ENCODE measurements around the gene RBMS3. TPM values are rescaled to one million over a fixed set of nuclear protein-coding genes. Genes with fewer than 3 reads are reported as not detected.

The RBMS3 gene
- total RNA-seq, 1 experiment from 2014 or later: 0.42 TPM

DNA sequence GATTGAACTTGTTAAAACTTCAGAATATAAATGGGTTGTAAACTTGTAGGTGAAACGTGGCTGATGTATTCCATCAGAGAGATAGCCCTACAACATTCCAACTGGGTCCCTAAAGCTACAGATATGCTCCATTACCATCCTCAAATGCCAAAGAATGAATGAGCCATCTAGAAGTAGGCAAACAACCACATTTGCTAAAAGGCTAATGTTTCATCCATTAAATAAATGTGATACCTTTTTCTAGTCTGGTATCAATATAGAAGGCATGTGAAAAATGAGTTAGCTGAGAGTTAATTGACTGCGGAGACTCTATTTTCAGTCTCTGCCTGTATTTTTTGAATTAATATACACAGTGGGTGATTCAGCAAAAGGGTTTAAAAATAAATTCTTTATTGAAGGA, 203.8 kb downstream of the RBMS3 start:
- H3K27ac ChIP-seq (ENCODE audit: low read depth, low read length): no peak overlapping the region
- RAD21 ChIA-PET (ENCODE audit: low non-redundant PET in 1 of 2, low total read pairs in 2 of 2, uncharacterized antibody in 2 of 2, unreplicated experiment in 2 of 2): no interaction called here
- ATAC-seq (no peak), DNase-seq (ENCODE audit: low read depth, low spot score) (no peak)
- H3K4me3 ChIP-seq (replicated peaks in 1 of 2; ENCODE audit: low read depth in 1 of 2, low read length in 2 of 2): no peak overlapping the region
- no peaks in the 10 kb centered on the region for H3K27me3 ChIP-seq (ENCODE audit: insufficient read depth, low read length)
- no peaks in the 10 kb centered on the region for H3K79me2 ChIP-seq (ENCODE audit: insufficient read depth, low read length)
- intact Hi-C loops (cut with micrococcal nuclease): no loop called here
- no peak overlapping the region for H3K9ac ChIP-seq (ENCODE audit: low read length)
- H3K9me3 ChIP-seq (ENCODE audit: control insufficient read depth in 1 of 2, insufficient read depth in 1 of 2, low read depth in 1 of 2, low read length in 2 of 2): no peaks in the 10 kb centered on the region
- no peak for TF ChIP-seq SP1 (IDR thresholded peaks at IDR 0.05; ENCODE audit: low read depth)
- no peaks in the 10 kb centered on the region for H3K9me2 ChIP-seq (ENCODE audit: insufficient read depth)
- H3K4me1 ChIP-seq (ENCODE audit: control insufficient read depth in 1 of 2, insufficient read depth in 2 of 2, low read length in 2 of 2): no peaks in the 10 kb centered on the region
- no peak overlapping the region for H2AFZ ChIP-seq (ENCODE audit: low read depth, low read length, poor library complexity, severe bottlenecking)
- POLR2A ChIA-PET: no interaction called here
- H3K4me2 ChIP-seq (ENCODE audit: low read length): no peak overlapping the region
- CTCF ChIA-PET: no interaction called here
- no TSS peak for BruUV-seq (replicated peaks)
- no peaks in the 10 kb centered on the region for H3K36me3 ChIP-seq (ENCODE audit: control insufficient read depth in 1 of 2, insufficient read depth in 2 of 2, low read length in 2 of 2)
- no peaks in the 10 kb centered on the region for H4K20me1 ChIP-seq (ENCODE audit: insufficient read depth)

DNA sequence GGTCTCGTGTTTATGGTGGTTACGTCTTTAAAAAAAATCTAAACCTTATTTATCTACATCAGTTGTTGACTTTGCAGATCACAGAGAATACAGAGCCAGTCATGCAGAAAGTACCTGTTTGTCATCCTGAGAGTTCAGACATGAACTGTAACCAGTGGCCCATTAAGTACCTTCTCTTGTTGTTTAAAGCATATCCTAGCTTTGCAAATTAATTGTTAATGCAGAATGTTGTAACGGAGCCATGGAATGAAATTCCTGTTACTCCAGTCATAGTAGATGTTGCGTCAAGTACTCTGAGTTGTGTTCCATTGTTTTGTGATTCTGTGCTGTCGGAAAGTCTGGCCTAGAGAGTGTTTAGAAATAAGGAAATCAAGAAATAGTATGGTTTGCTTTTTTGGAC, 205.2 kb downstream of the RBMS3 start:
- no peak overlapping the region for H3K27ac ChIP-seq (ENCODE audit: low read depth, low read length)
- no peaks in the 10 kb centered on the region for H3K4me1 ChIP-seq (ENCODE audit: control insufficient read depth in 1 of 2, insufficient read depth in 2 of 2, low read length in 2 of 2)
- H3K4me2 ChIP-seq (ENCODE audit: low read length): no peak overlapping the region
- no peaks in the 10 kb centered on the region for H3K27me3 ChIP-seq (ENCODE audit: insufficient read depth, low read length)
- no peaks in the 10 kb centered on the region for H3K36me3 ChIP-seq (ENCODE audit: control insufficient read depth in 1 of 2, insufficient read depth in 2 of 2, low read length in 2 of 2)
- no peaks in the 10 kb centered on the region for H3K9me3 ChIP-seq (ENCODE audit: control insufficient read depth in 1 of 2, insufficient read depth in 1 of 2, low read depth in 1 of 2, low read length in 2 of 2)
- H3K9me2 ChIP-seq (ENCODE audit: insufficient read depth): no peaks in the 10 kb centered on the region
- no peak overlapping the region for H2AFZ ChIP-seq (ENCODE audit: low read depth, low read length, poor library complexity, severe bottlenecking)
- intact Hi-C loops (cut with micrococcal nuclease): no loop called here
- POLR2A ChIA-PET: no interaction called here
- no peaks in the 10 kb centered on the region for H4K20me1 ChIP-seq (ENCODE audit: insufficient read depth)
- H3K79me2 ChIP-seq (ENCODE audit: insufficient read depth, low read length): no peaks in the 10 kb centered on the region
- TF ChIP-seq SP1 (IDR thresholded peaks at IDR 0.05; ENCODE audit: low read depth) (no peak), POLR2AphosphoS5 (IDR thresholded peaks at IDR 0.05; ENCODE audit: low read depth, low read length) (no peak), TCF7L2 (IDR thresholded peaks at IDR 0.05; ENCODE audit: borderline replicate concordance, extremely low read depth, insufficient read depth, insufficient read length) (no peak)
- BruUV-seq (replicated peaks): no TSS peak
- ATAC-seq (no peak), DNase-seq (ENCODE audit: low read depth, low spot score) (no peak)
- H3K9ac ChIP-seq (ENCODE audit: low read length): no peak overlapping the region
- H3K4me3 ChIP-seq (replicated peaks in 1 of 2; ENCODE audit: low read depth in 1 of 2, low read length in 2 of 2): no peak overlapping the region
- RAD21 ChIA-PET (ENCODE audit: low non-redundant PET in 1 of 2, low total read pairs in 2 of 2, uncharacterized antibody in 2 of 2, unreplicated experiment in 2 of 2): no interaction called here
- CTCF ChIA-PET: no interaction called here

DNA sequence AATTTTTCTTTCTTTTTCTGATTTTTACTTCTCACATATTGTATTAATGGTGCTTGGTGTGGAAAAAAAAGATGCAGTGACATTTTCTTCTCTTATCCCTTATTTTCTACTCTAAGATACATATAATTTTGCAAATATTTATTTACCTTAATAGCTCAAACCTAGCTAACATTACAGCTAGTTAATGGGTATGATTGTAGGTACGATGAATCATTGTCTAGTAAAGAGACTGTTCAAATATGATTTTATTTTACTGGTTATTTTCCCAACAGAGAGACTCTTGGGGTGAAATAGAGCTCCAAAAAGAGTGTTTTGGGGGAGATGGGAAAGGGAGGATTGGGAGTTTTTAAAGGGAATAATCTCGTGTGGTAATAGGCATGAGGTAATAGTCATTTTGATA, 206.0 kb downstream of the RBMS3 start:
- Histone ChIP-seq H3K9me2 (ENCODE audit: insufficient read depth) (no peaks in the 10 kb centered on the region), H2AFZ (ENCODE audit: low read depth, low read length, poor library complexity, severe bottlenecking) (no peak overlapping the region), H3K27ac (ENCODE audit: low read depth, low read length) (no peak overlapping the region), H4K20me1 (ENCODE audit: insufficient read depth) (no peaks in the 10 kb centered on the region), H3K4me3 (replicated peaks in 1 of 2; ENCODE audit: low read depth in 1 of 2, low read length in 2 of 2) (no peak overlapping the region), H3K9me3 (ENCODE audit: control insufficient read depth in 1 of 2, insufficient read depth in 1 of 2, low read depth in 1 of 2, low read length in 2 of 2) (no peaks in the 10 kb centered on the region), H3K79me2 (ENCODE audit: insufficient read depth, low read length) (no peaks in the 10 kb centered on the region), H3K4me1 (ENCODE audit: control insufficient read depth in 1 of 2, insufficient read depth in 2 of 2, low read length in 2 of 2) (no peaks in the 10 kb centered on the region), H3K36me3 (ENCODE audit: control insufficient read depth in 1 of 2, insufficient read depth in 2 of 2, low read length in 2 of 2) (no peaks in the 10 kb centered on the region), H3K4me2 (ENCODE audit: low read length) (no peak overlapping the region), H3K9ac (ENCODE audit: low read length) (no peak overlapping the region), H3K27me3 (ENCODE audit: insufficient read depth, low read length) (no peaks in the 10 kb centered on the region)
- ChIA-PET CTCF (no interaction called here), RAD21 (ENCODE audit: low non-redundant PET in 1 of 2, low total read pairs in 2 of 2, uncharacterized antibody in 2 of 2, unreplicated experiment in 2 of 2) (no interaction called here), POLR2A (no interaction called here)
- ATAC-seq: no peak
- BruUV-seq (replicated peaks): no TSS peak
- intact Hi-C loops (cut with micrococcal nuclease): no loop called here
- no peak for DNase-seq (ENCODE audit: low read depth, low spot score)
- TF ChIP-seq EGR1 (IDR thresholded peaks at IDR 0.05; ENCODE audit: low read depth) (no peak), CEBPB (IDR thresholded peaks at IDR 0.05; ENCODE audit: low read depth) (no peak), EZH2 (IDR thresholded peaks at IDR 0.05) (no peak), SP1 (IDR thresholded peaks at IDR 0.05; ENCODE audit: low read depth) (no peak), SRF (IDR thresholded peaks at IDR 0.05; ENCODE audit: low read depth) (no peak), POLR2A (IDR thresholded peaks at IDR 0.05; ENCODE audit: borderline replicate concordance, extremely low read depth, insufficient read depth, insufficient read length) (no peak), EZH2phosphoT487 (IDR thresholded peaks at IDR 0.05; ENCODE audit: borderline replicate concordance) (no peak), TCF7L2 (IDR thresholded peaks at IDR 0.05; ENCODE audit: borderline replicate concordance, extremely low read depth, insufficient read depth, insufficient read length) (no peak), JUND (IDR thresholded peaks at IDR 0.05) (no peak), RAD21 (IDR thresholded peaks at IDR 0.05; ENCODE audit: low read depth) (no peak)
- TF ChIP-seq, protein P1, sequence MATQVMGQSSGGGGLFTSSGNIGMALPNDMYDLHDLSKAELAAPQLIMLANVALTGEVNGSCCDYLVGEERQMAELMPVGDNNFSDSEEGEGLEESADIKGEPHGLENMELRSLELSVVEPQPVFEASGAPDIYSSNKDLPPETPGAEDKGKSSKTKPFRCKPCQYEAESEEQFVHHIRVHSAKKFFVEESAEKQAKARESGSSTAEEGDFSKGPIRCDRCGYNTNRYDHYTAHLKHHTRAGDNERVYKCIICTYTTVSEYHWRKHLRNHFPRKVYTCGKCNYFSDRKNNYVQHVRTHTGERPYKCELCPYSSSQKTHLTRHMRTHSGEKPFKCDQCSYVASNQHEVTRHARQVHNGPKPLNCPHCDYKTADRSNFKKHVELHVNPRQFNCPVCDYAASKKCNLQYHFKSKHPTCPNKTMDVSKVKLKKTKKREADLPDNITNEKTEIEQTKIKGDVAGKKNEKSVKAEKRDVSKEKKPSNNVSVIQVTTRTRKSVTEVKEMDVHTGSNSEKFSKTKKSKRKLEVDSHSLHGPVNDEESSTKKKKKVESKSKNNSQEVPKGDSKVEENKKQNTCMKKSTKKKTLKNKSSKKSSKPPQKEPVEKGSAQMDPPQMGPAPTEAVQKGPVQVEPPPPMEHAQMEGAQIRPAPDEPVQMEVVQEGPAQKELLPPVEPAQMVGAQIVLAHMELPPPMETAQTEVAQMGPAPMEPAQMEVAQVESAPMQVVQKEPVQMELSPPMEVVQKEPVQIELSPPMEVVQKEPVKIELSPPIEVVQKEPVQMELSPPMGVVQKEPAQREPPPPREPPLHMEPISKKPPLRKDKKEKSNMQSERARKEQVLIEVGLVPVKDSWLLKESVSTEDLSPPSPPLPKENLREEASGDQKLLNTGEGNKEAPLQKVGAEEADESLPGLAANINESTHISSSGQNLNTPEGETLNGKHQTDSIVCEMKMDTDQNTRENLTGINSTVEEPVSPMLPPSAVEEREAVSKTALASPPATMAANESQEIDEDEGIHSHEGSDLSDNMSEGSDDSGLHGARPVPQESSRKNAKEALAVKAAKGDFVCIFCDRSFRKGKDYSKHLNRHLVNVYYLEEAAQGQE (IDR thresholded peaks at IDR 0.05; ENCODE audit: low read depth): no peak
- TF ChIP-seq, protein P2, sequence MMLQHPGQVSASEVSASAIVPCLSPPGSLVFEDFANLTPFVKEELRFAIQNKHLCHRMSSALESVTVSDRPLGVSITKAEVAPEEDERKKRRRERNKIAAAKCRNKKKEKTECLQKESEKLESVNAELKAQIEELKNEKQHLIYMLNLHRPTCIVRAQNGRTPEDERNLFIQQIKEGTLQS (IDR thresholded peaks at IDR 0.05): no peak

All from HCT116 (cell line).